ENCODE measurements around the gene SUPT20HL2.

DNA sequence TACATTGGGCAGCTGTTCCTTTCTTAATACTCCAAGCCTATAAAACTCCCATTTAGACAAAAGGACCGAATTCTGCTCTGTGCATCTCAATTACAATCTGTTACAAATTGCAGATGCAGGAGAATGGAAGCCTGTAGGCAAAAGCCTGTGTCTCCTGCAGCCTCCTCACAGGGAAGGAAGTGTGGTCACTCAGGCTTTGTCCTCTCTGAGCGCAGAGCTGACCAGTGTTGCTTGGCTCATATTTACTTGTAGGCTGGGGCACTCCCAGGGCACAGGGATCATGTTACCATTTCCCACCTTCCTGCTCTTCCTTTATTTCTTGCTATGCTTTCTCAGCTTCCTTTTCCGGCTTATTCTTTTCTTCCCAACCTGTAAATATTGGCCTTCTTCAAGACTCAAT, 15.7 kb downstream of the SUPT20HL2 start:
- TF ChIP-seq CTCF (IDR thresholded peaks at IDR 0.05): no peak
- TF ChIP-seq POLR2A (IDR thresholded peaks at IDR 0.05): no peak
